Heart right ventricle (tissue), 16 donors: ENCODE data around the gene MIX23. TPM values are rescaled to one million over a fixed set of nuclear protein-coding genes. Genes with fewer than 3 reads are reported as not detected.

Experiments
- ATAC-seq, 8 donors: fragments of 200-7000 bp; cut with Tn5 transposase; one replicate each; pipeline ENCODE4 v1.9.1; 2020; ENCODE audit warnings: mild to moderate bottlenecking in 8 of 8, moderate library complexity in 8 of 8, moderate number of reproducible peaks in 1 of 8
- DNase-seq, 2 donors: peaks; one replicate each; pipeline ENCODE4 v3.0.0-alpha.2; 2020
- H3K27ac ChIP-seq, 10 donors: fragments of 200-600 bp; sonication (generic) in 2 of 10; one replicate each; pipeline versions ENCODE4 v1.5.0 to v1.8.0; 2020 to 2022; ENCODE audit warnings: mild to moderate bottlenecking in 3 of 10
- H3K27me3 ChIP-seq, 7 donors: fragments of 200-600 bp; one replicate each; pipeline ENCODE4 v1.8.0; 2021 to 2022; ENCODE audit warnings: mild to moderate bottlenecking in 2 of 7
- H3K36me3 ChIP-seq, 9 donors: fragments of 200-600 bp; sonication (generic) in 1 of 9; one replicate each; pipeline versions ENCODE4 v1.5.0 to v1.8.0; 2020 to 2022; ENCODE audit warnings: mild to moderate bottlenecking in 2 of 9
- H3K4me1 ChIP-seq, 9 donors: fragments of 200-600 bp; sonication (generic) in 1 of 9; one replicate each; pipeline versions ENCODE4 v1.5.0 to v1.8.0; 2020 to 2022; ENCODE audit warnings: mild to moderate bottlenecking in 4 of 9
- H3K4me3 ChIP-seq, 10 donors: fragments of 200-600 bp; sonication (generic) in 2 of 10; one replicate each; pipeline versions ENCODE4 v1.5.0 to v1.8.0; 2020 to 2022; ENCODE audit warnings: mild to moderate bottlenecking in 7 of 10, moderate library complexity in 2 of 10
- H3K9me3 ChIP-seq, 11 donors: fragments of 200-600 bp in 10 of 11; sonication (generic) in 2 of 11; one replicate each; pipeline versions ENCODE4 v1.5.0 to v1.8.0; 2013 to 2022; ENCODE audit warnings: mild to moderate bottlenecking in 2 of 11, control low read depth in 1 of 11, moderate library complexity in 1 of 11
- CTCF ChIP-seq, 9 donors: fragments of 200-600 bp; sonication (generic) in 2 of 9; IDR thresholded peaks; one replicate each; pipeline versions ENCODE4 v1.5.0 to v1.8.0; 2021 to 2022; ENCODE audit warnings: antibody characterized with exemption in 9 of 9, mild to moderate bottlenecking in 5 of 9, moderate library complexity in 1 of 9
- WGBS, 2 donors: extraction: QIAGEN DNeasy Blood & Tissue Kit; methylation state at CpG; one replicate each; pipeline ENCODE4 v1.1.7; 2013; ENCODE audit warnings: inconsistent platforms in 1 of 2; 5-methylcytosine and 5-hydroxymethylcytosine counted together
- intact Hi-C, 10 donors: fragments of 100-400 bp; cut with DNase I; formaldehyde crosslinking; loops; one replicate each; pipeline versions ENCODE4 v1.11.1 to v1.14.2; 2022
- polyA plus RNA-seq, 2 donors: library from polyadenylated mRNA; stranded (reverse); fragments of 200-250 nt; gene quantifications; one replicate each; pipeline ENCODE4 v1.2.3, GENCODE V29; 2013
- total RNA-seq, 10 donors: library from RNA; stranded (reverse); fragmentation: NEBNext Ultra II Directional in 3 of 10; extraction: Animal tissue kit (Norgen Biotek cat#: 25700) in 3 of 10; gene quantifications; one replicate each; pipeline versions ENCODE4 v1.2.1 to v1.2.4, GENCODE V29; 2021 to 2023
- donor health status: Arrhythmogenic right ventricular cardiomyopathy.
- donor health status: ischemic (EF 13 %, LVEDD 7.1; RV severe dilation, severe dysfunction).
- donor health status: healthy with polysubstance abuse.
- donor health status: DM: no; HTN: yes; CAD: no.
- donor health status: DM: no; HTN: no; CAD: no.
- donor health status: ischemic (EF 25% LVEDD 6.9; RV normal size, moderate dysfunction).
- donor health status: ischemic (EF 25% LVEDD 5.7; RV mildly dilated, moderate dysfunction).
- donor health status: healthy.
- donor health status: DM: yes; HTN: yes; CAD: no.
- donor health status: Ischemic cardiomyopathy.
- donor health status: ischemic (EF 35%, LVEDD 5.7; RV mildly dilated, moderate dysfunction).
- donor health status: nonischemic (EF 11% LVEDD 7.7; RV severe dilation, severe dysfunction).
- donor health status: DM: yes; HTN: yes; CAD: no.
- donor health status: PGD.
- donor health status: ischemic (EF 29% LVEDD 5.4; RV normal size, mild dysfunction).
- donor health status: nonischemic (EF 23%, LVEDD 6.1; RV moderate dilation, normal function).

Gene MIX23
- total and polyA plus RNA-seq, 12 donors = 23.8 to 58.4 (median 30.1) TPM

GRCh38 chr3:122407946-122408345 lies 24.9 kb upstream of the MIX23 start:
- ATAC-seq = no peak
- Histone ChIP-seq H3K4me1 (peaks cover 0 to 23% (median 0%) of the 10 kb centered on the region in 9 donors), H3K9me3 (no peaks in the 10 kb centered on the region), H3K36me3 (peaks cover 0 to 100% (median 46%) of the 10 kb centered on the region in 9 donors), H3K4me3 (no peak overlapping the region), H3K27ac (peak overlapping the region in 1 of 10 donors; percentile 83), H3K27me3 (no peaks in the 10 kb centered on the region)
- 88 to 97% methylated on average over 1 of the region's 1 CpG for WGBS, 2 donors
- intact Hi-C loops = no loop called here
- DNase-seq = no peak
- no peak for TF ChIP-seq CTCF (IDR thresholded peaks at IDR 0.05)

GRCh38 chr3:122406198-122406597 lies 23.2 kb upstream of the MIX23 start:
- no peak for TF ChIP-seq CTCF (IDR thresholded peaks at IDR 0.05)
- 84 to 94% methylated on average over 4 of the region's 4 CpGs for WGBS, 2 donors
- Histone ChIP-seq H3K27ac (no peak overlapping the region), H3K36me3 (peaks cover 0 to 87% (median 46%) of the 10 kb centered on the region in 9 donors), H3K4me3 (no peak overlapping the region), H3K4me1 (peaks cover 0 to 15% (median 0%) of the 10 kb centered on the region in 9 donors), H3K9me3 (no peaks in the 10 kb centered on the region), H3K27me3 (no peaks in the 10 kb centered on the region)
- ATAC-seq = peak in 3 of 8 donors; percentile 50 to 64 (median 54)
- no peak for DNase-seq
- intact Hi-C loops = no loop called here

- intact Hi-C loops = no loop called here
Measured at GRCh38 chr3:122405015-122405414, 22.0 kb upstream of the MIX23 start.

GRCh38 chr3:122403489-122403888 lies 20.5 kb upstream of the MIX23 start:
- Histone ChIP-seq H3K27me3 (no peaks in the 10 kb centered on the region), H3K4me3 (no peak overlapping the region), H3K9me3 (no peaks in the 10 kb centered on the region), H3K27ac (peak overlapping the region in 1 of 10 donors; percentile 66), H3K36me3 (peaks cover 0 to 63% (median 28%) of the 10 kb centered on the region in 9 donors), H3K4me1 (peaks cover 0 to 9% (median 0%) of the 10 kb centered on the region in 9 donors)
- TF ChIP-seq CTCF (IDR thresholded peaks at IDR 0.05) = no peak
- 84 to 94% methylated on average over 6 of the region's 6 CpGs for WGBS, 2 donors
- intact Hi-C loops = no loop called here
- DNase-seq = no peak
- ATAC-seq = no peak

More at GRCh38 chr3:122405015-122405414, 22.0 kb upstream of the MIX23 start:
- Histone ChIP-seq H3K27ac (no peak overlapping the region), H3K9me3 (no peaks in the 10 kb centered on the region), H3K27me3 (no peaks in the 10 kb centered on the region), H3K4me1 (peaks cover 0 to 9% (median 0%) of the 10 kb centered on the region in 9 donors), H3K4me3 (no peak overlapping the region), H3K36me3 (peaks cover 0 to 76% (median 37%) of the 10 kb centered on the region in 9 donors)
- WGBS, 2 donors = 63 to 85% methylated on average over 3 of the region's 3 CpGs
- DNase-seq (no peak), ATAC-seq (no peak)
- TF ChIP-seq CTCF (IDR thresholded peaks at IDR 0.05) = no peak
